ENCODE data around the gene TLX3. TPM values are rescaled to one million over a fixed set of nuclear protein-coding genes. Genes with fewer than 3 reads are reported as not detected.
"Not testable (repeated sequence)": the region's sequence is repeated elsewhere in the genome, so short reads cannot be mapped to it uniquely, and the experiment has no call there.

TLX3 gene
- not detected for total RNA-seq

- intact Hi-C loops (cut with DNase I) = no loop called here
- no peak for DNase-seq (ENCODE audit: low spot score)
- no peak for ATAC-seq
Observed at GRCh38 chr5:171308453-171309275, at the start of gene TLX3. TLX3 (plus strand) TSS chr5:171309248; CDS start chr5:171309366, 118 bp downstream.

DNA sequence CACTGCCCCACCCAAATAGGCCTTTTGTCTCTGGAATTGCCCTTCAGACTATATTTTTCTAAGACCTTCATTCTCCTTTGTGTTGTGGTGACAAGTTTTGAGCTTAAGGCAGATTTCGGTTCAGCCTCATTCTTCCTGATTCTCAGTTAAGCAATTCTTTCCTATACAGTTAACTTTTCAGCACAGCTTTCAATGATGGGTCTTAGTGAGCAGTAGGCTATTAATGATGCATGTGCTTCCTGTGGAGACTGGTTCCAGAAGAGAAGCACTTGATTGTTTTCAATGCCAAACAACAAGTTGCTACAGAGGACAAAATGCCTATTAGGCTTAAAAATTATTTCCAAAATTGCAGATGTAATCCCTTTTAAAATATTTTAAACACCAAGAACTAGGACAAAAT is 47.7 kb upstream of the TLX3 start:
- intact Hi-C loops (cut with DNase I) = no loop called here
- DNase-seq (ENCODE audit: low spot score) (no peak), ATAC-seq (no peak)

- no peak for ATAC-seq
- intact Hi-C loops (cut with DNase I) = no loop called here
- no peak for DNase-seq (ENCODE audit: low spot score)
Observed at GRCh38 chr5:171261904-171262303, 47.1 kb upstream of the TLX3 start.

GRCh38 chr5:171263181-171263580 is 45.9 kb upstream of the TLX3 start:
- ATAC-seq (no peak), DNase-seq (ENCODE audit: low spot score) (no peak)
- intact Hi-C loops (cut with DNase I) = no loop called here

- intact Hi-C loops (cut with DNase I) = no loop called here
- ATAC-seq = no peak
Observed at GRCh38 chr5:171264843-171265242, 44.2 kb upstream of the TLX3 start.

GRCh38 chr5:171268700-171269620 is 40.1 kb upstream of the TLX3 start:
- ATAC-seq = no peak
- intact Hi-C loops (cut with DNase I) = no loop called here
- DNase-seq (ENCODE audit: low spot score) = no peak

More at GRCh38 chr5:171264843-171265242, 44.2 kb upstream of the TLX3 start:
- DNase-seq (ENCODE audit: low spot score) = no peak

DNA sequence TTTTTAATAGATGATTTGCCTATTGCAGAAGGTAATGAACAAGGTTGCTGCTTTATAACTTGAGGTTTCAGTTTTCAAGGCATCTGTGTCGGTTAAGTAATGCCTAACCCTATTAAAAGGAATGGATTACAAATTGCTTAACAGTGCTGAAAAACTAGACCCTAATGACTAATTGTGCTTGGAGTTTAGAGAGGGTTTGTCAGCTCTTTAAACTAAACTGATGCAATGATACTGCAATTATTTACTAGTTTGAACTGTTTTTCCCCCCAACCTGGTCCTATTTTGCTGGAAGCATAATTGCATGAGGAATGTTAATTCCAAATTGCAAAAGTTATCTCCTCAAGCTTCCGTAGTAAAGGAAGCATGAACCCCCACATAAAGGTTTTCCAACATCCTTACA is 39.3 kb upstream of the TLX3 start:
- no peak for ATAC-seq
- intact Hi-C loops (cut with DNase I) = no loop called here

GRCh38 chr5:171270136-171270535 is 38.9 kb upstream of the TLX3 start:
- DNase-seq (ENCODE audit: low spot score) (no peak), ATAC-seq (no peak)
- intact Hi-C loops (cut with DNase I) = no loop called here

More for the DNA sequence above, 39.3 kb upstream of the TLX3 start:
- DNase-seq (ENCODE audit: low spot score) = no peak

GRCh38 chr5:171271798-171272197 is 37.2 kb upstream of the TLX3 start:
- no peak for DNase-seq (ENCODE audit: low spot score)
- intact Hi-C loops (cut with DNase I) = no loop called here
- ATAC-seq = no peak

DNA sequence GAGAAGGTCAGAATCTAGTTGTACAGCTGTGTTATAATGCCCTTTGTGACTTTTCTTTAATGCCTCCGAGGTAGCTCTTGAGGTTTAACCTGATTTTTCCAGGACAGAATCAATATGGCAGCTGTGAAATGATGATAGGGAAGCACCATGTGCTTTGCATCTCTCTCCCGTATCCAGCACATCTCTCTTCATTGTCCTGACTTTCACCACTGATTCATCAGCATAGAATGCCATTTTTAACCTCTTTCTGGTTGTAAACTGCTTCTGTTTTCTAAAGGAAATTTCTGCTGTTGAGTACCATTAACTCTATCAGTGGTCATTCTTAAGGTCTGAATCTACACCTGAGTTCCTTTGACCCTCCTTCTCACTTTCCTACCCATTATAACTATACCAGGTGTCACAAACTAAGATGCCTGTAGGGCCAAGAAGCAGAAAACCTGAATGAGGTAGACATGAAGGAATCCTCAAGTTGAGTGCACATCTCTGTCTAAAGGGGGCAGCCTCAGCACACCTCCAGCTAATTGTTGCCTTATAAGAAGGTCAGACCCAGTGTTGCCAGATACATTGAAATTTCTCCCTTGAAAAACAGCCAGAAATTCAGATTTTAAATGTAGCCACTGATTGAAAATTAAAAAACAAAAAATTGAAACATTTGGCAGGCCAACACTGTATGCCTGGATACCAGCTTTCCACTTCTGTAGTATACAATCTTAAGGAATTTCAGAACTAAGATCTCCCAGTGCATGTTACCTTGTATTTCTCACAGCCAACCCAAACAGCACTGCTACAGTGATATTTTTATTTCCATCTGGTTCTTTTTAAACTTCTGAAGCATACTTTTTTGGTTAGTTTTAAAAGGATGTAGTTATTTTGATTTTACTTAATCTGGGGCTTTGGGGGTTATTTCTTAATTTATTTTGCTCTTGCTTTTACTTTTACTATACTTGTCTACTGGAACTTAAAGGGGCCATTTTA is 35.8 kb upstream of the TLX3 start:
- intact Hi-C loops (cut with DNase I) = no loop called here
- ATAC-seq (no peak), DNase-seq (ENCODE audit: low spot score) (no peak)

DNA sequence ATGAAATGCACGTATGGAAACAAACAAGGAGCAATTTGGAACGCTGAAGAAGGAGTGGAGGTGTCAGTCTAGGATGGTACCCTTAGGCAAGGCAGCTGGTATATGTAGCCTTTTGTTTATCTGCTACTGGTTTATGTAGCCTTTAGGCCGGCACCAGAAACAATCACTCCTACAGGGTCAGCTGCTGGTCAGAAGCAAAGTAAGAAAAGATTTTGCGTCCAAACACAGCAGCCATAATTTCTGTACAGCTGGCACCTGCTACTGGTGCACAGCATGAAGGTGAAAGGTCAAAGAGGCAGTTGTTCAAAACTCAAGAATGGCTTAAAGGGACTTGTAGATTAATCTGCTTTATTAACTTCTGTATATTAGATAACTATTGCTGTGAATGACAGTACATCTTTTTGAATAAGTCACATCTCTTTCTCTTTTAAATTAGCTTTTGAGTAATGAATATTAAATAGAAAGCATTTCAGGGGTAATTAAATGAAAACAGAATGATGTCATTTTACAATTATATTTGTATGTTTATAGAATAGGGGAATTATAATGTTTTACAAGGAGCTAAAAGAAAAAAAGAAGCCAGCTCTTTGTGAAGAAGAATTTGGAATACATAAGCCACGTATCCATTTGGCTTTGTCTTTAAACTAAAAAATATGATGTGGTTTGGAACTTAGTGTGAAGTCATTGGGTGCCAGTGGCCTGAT is 33.1 kb upstream of the TLX3 start:
- DNase-seq (ENCODE audit: low spot score) (no peak), ATAC-seq (no peak)
- intact Hi-C loops (cut with DNase I) = no loop called here

GRCh38 chr5:171283753-171284152 is 25.3 kb upstream of the TLX3 start:
- no peak for ATAC-seq
- no peak for DNase-seq (ENCODE audit: low spot score)
- intact Hi-C loops (cut with DNase I) = no loop called here

DNA sequence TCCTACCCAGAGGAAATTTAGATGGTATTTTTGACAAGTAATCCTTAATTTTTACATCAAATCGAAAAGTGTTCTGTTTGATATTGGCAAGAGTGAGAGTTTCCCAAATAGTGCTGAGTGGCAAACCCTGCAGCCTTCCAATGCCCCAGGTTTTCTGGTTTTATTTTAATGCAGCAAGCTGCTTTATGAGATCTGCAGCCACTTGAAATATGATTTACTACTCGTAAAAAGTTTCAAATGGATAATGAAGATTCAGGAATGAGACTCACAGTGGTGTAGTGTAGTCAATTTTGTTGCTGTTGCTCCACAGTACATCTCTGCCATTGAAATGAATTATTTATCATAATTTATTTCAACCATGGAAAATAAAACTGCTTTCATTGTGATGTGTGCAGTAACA is 23.6 kb upstream of the TLX3 start:
- DNase-seq (ENCODE audit: low spot score) (no peak), ATAC-seq (no peak)
- intact Hi-C loops (cut with DNase I) = no loop called here

- DNase-seq (ENCODE audit: low spot score) (no peak), ATAC-seq (no peak)
- intact Hi-C loops (cut with DNase I) = no loop called here
Observed at GRCh38 chr5:171288066-171288465, 21.0 kb upstream of the TLX3 start.

DNA sequence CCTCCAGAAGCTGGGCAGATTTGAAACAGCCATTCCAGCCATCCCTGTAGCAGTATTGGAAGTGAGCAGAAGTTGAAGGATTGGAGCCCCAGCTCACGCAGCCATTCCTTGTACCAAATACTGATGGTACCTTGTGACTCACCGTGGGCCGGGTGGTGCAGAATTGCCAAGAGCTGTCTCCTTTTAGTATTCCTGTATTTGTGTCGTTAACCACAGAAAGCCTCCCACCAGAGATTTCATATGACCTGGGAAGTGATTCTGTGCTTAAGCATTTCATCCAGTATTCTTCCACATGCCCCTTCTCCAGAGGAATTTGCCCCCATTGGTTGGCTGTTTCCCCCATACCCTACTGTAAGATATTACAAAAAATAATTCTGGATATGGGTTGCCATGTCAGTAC is 17.7 kb upstream of the TLX3 start:
- intact Hi-C loops (cut with DNase I) = no loop called here
- ATAC-seq = no peak
- DNase-seq (ENCODE audit: low spot score) = no peak

GRCh38 chr5:171295299-171295698 is 13.7 kb upstream of the TLX3 start:
- intact Hi-C loops (cut with DNase I) = no loop called here

DNA sequence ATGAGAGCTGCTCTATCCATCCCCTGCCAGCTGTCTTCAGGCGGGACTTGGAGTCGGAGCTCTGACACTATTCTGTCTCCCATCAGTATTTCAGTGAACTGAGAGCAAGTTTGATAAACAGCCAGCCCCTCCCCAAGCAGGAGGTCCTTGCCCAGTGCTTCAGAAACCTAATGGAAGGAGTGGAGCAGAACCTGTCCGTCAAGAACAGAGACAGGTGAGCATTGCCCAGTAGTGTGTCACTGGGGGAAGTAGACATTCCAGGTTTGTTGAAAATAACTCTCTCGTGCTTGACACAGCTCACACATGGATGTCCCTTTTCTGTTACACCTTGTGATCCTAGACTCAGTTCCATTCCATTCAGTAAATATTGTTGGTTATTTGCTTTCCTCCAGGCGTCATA is 13.2 kb upstream of the TLX3 start:
- intact Hi-C loops (cut with DNase I) = no loop called here
- DNase-seq (ENCODE audit: low spot score) (no peak), ATAC-seq (no peak)

More at GRCh38 chr5:171295299-171295698, 13.7 kb upstream of the TLX3 start:
- DNase-seq (ENCODE audit: low spot score) = no peak
- ATAC-seq = no peak

DNA sequence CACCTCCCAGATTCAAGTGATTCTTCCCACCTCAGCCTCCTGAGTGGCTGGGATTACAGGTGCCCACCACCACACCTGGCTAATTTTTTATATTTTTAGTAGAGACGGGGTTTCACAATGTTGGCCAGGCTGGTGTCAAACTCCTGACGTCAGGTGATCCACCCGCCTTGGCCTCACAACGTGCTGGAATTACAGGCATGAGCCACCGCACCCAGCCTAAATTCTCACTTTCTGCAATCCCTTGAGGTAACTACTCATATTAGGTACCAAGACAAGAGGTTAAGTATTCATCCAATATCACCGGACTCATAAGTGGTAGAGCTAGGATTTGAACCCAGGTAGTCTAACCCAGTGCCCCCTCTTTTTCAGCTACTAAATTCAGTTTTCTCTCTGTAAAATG is 11.1 kb upstream of the TLX3 start:
- ATAC-seq; intact Hi-C loops (cut with DNase I); DNase-seq (ENCODE audit: low spot score): not testable (repeated sequence)
